Measurements from ENCODE around the gene POLR1G. TPM values are rescaled to one million over a fixed set of nuclear protein-coding genes. Genes with fewer than 3 reads are reported as not detected.

Gene POLR1G
- total RNA-seq, 4 donors from 2014 or later, result 1.7 to 10.7 (median 5.8) TPM

DNA sequence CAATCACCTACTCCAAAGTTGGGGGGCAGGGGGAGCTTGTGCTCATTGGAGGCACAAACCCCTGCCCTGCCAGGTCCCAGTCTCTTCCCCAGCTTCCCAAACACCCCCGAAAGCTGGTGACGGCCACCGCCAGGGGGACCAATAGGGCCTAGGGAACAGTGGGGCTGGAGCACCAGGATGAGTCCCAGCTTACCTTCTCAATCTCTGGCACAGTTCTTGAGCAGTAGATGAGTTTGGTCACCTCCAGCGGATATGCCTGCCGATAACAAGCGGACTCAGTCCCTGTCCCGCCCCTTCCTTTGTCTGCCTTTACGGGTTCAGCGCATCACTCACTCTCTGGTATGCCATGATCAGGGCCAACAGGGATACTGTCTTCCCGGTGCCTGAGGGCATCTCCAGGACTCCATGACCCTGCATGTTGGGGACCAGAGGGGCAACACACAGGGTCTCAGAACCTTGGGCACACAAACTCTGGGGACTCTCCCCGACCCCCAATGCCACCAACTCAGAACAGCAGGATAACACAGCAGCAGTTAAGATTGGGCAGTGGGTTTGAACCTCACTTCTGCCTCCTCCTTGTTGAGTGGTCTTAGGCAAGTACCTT, 37.6 kb upstream of the POLR1G start:
- WGBS, 2 donors (ENCODE audit: low coverage in 1 of 2), result 96 to 100% methylated on average over 1 to 8 of the region's 11 CpGs
- peaks cover 0 to 17% of the 10 kb centered on the region in 2 donors for H3K36me3 ChIP-seq
- no peak for ATAC-seq

DNA sequence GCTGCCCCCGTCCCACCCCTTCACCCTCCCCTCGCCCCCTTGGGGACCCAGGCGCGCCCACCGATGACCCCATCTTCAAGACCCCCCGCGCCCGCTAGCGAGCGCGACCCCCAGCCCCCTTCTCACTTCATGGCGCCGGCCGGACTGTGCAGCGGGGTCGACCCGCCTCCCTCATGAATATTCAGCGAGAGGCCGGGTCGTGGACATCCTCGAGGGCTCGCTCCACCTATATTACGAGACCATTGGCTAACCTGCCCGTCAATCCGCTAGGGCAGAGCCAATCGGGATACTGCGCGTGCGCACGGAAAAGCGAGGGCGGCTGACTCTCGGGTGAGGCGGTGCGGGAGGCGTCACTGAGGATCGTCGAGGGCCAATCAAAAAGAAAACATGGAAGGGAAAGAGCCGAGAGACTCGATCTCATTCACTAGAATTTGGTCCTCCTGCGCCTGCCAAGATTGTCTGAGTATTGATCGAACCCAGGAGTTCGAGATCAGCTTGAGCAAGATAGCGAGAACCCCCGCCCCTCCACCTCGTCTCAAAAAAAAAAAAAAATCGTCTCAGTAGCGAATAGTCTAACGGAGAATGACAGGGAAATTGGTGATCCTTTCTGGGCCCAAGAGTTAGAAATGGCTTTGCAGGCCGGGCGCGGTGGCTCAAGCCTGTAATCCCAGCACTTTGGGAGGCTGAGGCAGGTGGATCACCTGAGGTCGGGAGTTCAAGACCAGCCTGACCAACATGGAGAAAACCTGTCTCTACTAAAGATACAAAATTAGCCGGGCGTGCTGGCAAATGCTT, 35.8 kb upstream of the POLR1G start, which contains the start of gene ERCC2:
TSS of gene ERCC2 (minus strand) at position 164 of the 795 bp plus-strand sequence. CDS start at position 131, 33 bp downstream.
- WGBS, 2 donors (ENCODE audit: low coverage in 1 of 2), result 5 to 16% methylated on average over 11 to 16 of the region's 55 CpGs
- Histone ChIP-seq H3K27me3 (no peaks in the 10 kb centered on the region), H3K4me1 (peaks cover 0 to 22% (median 3%) of the 10 kb centered on the region in 3 donors), H3K4me3 (peak within 1 kb of the TSS; percentile 82 to 89), H3K36me3 (no peaks in the 10 kb centered on the region), H3K27ac (peak within 1 kb of the TSS; percentile 47 to 84 (median 80)), H3K9me3 (no peaks in the 10 kb centered on the region)
- ATAC-seq, result peak; percentile 100
- TF ChIP-seq, protein P1, sequence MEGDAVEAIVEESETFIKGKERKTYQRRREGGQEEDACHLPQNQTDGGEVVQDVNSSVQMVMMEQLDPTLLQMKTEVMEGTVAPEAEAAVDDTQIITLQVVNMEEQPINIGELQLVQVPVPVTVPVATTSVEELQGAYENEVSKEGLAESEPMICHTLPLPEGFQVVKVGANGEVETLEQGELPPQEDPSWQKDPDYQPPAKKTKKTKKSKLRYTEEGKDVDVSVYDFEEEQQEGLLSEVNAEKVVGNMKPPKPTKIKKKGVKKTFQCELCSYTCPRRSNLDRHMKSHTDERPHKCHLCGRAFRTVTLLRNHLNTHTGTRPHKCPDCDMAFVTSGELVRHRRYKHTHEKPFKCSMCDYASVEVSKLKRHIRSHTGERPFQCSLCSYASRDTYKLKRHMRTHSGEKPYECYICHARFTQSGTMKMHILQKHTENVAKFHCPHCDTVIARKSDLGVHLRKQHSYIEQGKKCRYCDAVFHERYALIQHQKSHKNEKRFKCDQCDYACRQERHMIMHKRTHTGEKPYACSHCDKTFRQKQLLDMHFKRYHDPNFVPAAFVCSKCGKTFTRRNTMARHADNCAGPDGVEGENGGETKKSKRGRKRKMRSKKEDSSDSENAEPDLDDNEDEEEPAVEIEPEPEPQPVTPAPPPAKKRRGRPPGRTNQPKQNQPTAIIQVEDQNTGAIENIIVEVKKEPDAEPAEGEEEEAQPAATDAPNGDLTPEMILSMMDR (IDR thresholded peaks at IDR 0.05), result no peak
- TF ChIP-seq POLR2AphosphoS5 (IDR thresholded peaks at IDR 0.05) (no peak), POLR2A (IDR thresholded peaks at IDR 0.05) (no peak), EP300 (IDR thresholded peaks at IDR 0.05) (no peak)

More for the DNA sequence above, 37.6 kb upstream of the POLR1G start:
- Histone ChIP-seq H3K4me1 (peaks cover 0 to 22% (median 3%) of the 10 kb centered on the region in 3 donors), H3K4me3 (no peak overlapping the region), H3K27ac (no peak overlapping the region), H3K9me3 (no peaks in the 10 kb centered on the region), H3K27me3 (no peaks in the 10 kb centered on the region)
- TF ChIP-seq EP300 (IDR thresholded peaks at IDR 0.05), result no peak
- TF ChIP-seq, protein P1 (IDR thresholded peaks at IDR 0.05), result no peak
- TF ChIP-seq POLR2AphosphoS5 (IDR thresholded peaks at IDR 0.05), result no peak
- TF ChIP-seq POLR2A (IDR thresholded peaks at IDR 0.05), result no peak

DNA sequence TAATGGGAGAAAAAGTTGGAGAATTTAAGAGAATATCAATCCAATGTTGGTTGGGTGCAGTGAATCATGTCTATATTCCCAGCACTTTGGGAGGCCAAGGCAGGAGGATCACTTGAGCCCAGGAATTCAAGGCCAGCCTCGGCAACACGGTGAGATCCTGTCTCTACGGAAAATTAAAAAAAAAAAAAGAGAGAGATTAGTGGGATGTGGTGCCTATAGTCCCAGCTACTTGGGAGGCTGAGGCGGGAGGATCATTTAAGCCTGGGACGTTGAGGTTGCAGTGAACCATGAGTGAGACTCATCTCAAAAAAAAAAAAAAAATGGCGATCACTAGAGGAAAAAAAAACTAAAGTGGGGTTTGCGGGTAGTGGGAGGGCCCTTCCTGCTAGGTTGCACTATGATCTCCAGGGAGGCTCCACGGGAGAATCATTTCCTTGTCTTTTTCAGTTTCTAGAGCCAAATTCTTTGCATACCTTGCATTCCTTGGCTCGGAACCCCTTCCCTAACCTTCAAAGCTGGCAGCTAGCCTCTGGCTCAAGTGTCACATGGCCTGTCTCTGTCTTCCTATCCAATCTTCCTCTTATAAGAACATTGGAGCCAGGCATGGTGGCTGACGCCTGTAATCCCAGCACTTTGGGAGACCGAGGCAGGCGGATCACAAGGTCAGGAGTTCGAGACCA, 30.3 kb upstream of the POLR1G start:
- WGBS, 2 donors (ENCODE audit: low coverage in 1 of 2), result 31 to 53% methylated on average over 6 to 10 of the region's 13 CpGs
- TF ChIP-seq POLR2AphosphoS5 (IDR thresholded peaks at IDR 0.05) (peak; percentile 8), POLR2A (IDR thresholded peaks at IDR 0.05) (no peak)
- Histone ChIP-seq H3K4me1 (peaks cover 0 to 8% (median under 1%) of the 10 kb centered on the region in 3 donors), H3K27ac (no peak overlapping the region), H3K4me3 (no peak overlapping the region), H3K27me3 (no peaks in the 10 kb centered on the region), H3K9me3 (no peaks in the 10 kb centered on the region), H3K36me3 (no peaks in the 10 kb centered on the region)
- ATAC-seq, result peak; percentile 84

DNA sequence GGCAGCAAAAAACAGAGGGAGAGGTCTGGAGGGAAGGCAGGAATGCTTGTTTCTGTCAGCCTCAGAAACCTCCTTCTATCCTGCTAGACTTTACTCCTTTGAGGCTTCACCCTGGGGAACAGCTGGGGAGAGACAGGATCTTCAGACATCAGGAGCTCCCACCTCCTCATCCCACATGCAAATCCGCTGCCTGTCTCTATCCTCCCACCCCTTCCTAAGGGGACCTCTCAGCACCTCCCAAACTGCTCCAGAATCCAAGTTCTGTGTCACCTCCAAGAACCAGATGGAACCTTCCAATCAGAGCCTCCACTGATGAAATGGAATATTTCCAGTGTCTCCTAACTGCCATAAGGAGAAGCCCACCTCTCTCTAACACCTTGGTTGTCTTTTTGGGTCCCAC, 26.3 kb upstream of the POLR1G start:
- 88% methylated on average over 1 of the region's 1 CpG; no CpG with 5 or more reads in 1 of the 2 donors for WGBS, 2 donors (ENCODE audit: low coverage in 1 of 2)
- no peak overlapping the region for H3K27ac ChIP-seq
- no peak for ATAC-seq

More for the DNA sequence above, 26.3 kb upstream of the POLR1G start:
- Histone ChIP-seq H3K27me3 (peaks cover 17% of the 10 kb centered on the region), H3K4me1 (peaks cover 0 to 7% (median 0%) of the 10 kb centered on the region in 3 donors), H3K9me3 (no peaks in the 10 kb centered on the region), H3K4me3 (no peak overlapping the region), H3K36me3 (no peaks in the 10 kb centered on the region)
- TF ChIP-seq, protein P1 (IDR thresholded peaks at IDR 0.05), result no peak
- TF ChIP-seq EP300 (IDR thresholded peaks at IDR 0.05) (no peak), POLR2AphosphoS5 (IDR thresholded peaks at IDR 0.05) (no peak), POLR2A (IDR thresholded peaks at IDR 0.05) (no peak)

Data from gastroesophageal sphincter (tissue), 4 donors.